HG03103 (cell line): ENCODE data around the gene IFI27L2.

Experiments
- ATAC-seq: cut with Tn5 transposase; IDR thresholded peaks from one replicate; pipeline ENCODE4 v1.9.1; 2021; ENCODE audit warnings: low read depth; ENCODE audit not compliant: unreplicated experiment

IFI27L2 gene

GRCh38 chr14:94153750-94154342 is 24.4 kb upstream of the IFI27L2 start:
- no peak for ATAC-seq

- ATAC-seq: no peak
Measured at GRCh38 chr14:94152676-94153075, 23.3 kb upstream of the IFI27L2 start.

DNA sequence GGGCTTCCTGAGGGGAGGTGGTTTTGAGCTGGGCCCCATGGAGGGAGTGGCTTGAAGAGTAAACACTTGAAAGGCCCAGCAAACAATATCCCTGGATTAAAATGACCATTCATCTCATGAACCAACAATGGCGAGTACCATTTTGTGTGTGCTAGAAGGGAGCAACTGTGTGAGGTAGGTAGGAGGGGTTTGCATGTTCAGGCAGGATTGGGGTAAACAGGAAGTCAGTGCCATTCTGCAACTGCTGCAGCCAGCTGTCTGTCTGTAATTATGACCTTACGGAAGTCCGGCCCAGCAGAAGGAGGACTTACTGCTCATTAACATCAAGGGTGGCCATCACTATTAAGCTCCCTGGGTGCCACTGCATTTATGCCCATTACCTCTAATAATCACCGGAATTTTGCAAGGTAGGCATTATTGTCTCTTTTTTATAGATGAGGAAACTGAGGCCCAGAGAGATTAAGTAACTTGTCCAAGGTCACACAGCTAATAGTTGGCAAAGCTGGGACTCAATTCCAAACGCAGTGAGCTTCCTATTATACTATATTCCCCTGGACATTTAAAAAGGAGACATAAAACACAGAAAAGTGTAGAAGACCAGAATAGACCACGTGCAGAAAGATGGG is 16.6 kb upstream of the IFI27L2 start:
- ATAC-seq: no peak

GRCh38 chr14:94144765-94145164 is 15.4 kb upstream of the IFI27L2 start:
- ATAC-seq: no peak

GRCh38 chr14:94143711-94144110 is 14.3 kb upstream of the IFI27L2 start:
- ATAC-seq: no peak

GRCh38 chr14:94143239-94143638 is 13.8 kb upstream of the IFI27L2 start:
- ATAC-seq: no peak

GRCh38 chr14:94142836-94143235 is 13.4 kb upstream of the IFI27L2 start:
- no peak for ATAC-seq

GRCh38 chr14:94142247-94142646 is 12.8 kb upstream of the IFI27L2 start:
- no peak for ATAC-seq

GRCh38 chr14:94139421-94139820 is 10.0 kb upstream of the IFI27L2 start:
- ATAC-seq: no peak

DNA sequence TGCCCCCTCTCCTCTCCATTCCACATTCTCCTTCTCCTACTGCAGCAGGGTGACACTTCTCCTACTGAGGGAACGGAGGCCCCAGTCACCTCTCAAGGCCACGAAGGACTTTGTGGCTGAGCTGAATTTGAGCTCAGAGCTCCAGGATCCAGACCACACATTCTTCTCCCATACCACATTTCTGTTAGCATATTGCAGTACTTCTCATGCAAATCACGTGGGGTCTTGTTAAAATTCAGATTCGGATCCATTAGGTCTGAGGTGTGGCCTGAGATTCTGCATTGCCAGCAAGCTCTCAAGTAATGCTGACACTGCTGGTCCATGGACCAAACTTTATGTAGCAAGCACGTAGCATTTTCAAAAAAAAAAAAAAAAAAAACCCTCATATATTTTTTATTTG is 9.6 kb upstream of the IFI27L2 start:
- ATAC-seq: no peak

DNA sequence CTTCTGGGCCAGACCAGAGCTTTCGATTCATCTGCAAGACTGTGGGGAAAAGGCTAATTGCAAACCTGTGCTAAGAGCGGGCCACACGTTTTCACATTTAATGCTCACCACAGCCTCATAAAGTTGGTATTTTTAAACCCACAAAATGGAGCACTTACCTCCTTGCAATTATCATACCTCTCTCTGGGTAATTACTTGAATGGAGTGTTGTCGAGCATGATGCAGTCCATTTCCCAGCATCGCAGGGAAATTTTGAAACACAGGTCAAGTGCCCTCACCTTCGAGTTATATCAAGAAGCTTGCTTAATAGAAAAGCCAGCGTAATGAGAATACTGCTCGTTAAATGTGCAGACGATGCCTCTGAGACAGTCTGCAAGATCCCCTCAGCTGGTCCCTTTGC is 8.8 kb upstream of the IFI27L2 start:
- ATAC-seq: no peak

GRCh38 chr14:94136575-94137331 is 7.3 kb upstream of the IFI27L2 start:
- ATAC-seq: peak; percentile 62

GRCh38 chr14:94135476-94135875 is 6.1 kb upstream of the IFI27L2 start:
- ATAC-seq: no peak

- ATAC-seq: no peak
Measured at GRCh38 chr14:94132285-94132887, 3.0 kb upstream of the IFI27L2 start.

DNA sequence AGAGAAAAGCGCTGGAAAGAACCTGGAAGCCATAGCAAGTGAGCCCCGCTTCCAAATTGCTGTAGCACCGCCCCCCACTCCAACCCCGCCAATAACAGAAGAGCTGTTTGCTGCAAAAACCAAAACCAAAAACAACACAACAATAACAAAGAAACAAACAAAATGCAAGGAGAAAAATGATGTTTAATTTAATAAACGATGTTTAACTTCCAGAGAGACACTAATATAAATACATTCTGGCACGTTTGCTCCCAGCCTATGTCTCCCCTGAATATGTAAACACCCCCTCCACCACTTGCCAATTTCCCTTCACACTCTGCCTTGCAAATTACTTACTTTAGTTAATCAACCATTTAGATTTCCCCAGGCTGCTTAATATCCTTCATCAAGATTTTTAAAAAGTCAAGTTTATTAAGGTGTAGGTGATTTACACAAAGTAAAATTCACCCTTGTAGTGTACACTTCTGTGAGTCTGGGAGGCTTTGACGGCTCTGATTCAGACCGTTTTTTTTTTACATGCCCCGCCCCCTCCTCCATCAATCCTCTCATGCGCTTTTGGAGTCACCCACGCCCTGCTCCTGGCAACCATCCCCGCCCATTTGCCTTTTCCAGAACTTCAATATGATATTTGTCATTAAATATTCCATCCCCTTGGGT is 482 bp upstream of the IFI27L2 start:
- ATAC-seq: no peak

DNA sequence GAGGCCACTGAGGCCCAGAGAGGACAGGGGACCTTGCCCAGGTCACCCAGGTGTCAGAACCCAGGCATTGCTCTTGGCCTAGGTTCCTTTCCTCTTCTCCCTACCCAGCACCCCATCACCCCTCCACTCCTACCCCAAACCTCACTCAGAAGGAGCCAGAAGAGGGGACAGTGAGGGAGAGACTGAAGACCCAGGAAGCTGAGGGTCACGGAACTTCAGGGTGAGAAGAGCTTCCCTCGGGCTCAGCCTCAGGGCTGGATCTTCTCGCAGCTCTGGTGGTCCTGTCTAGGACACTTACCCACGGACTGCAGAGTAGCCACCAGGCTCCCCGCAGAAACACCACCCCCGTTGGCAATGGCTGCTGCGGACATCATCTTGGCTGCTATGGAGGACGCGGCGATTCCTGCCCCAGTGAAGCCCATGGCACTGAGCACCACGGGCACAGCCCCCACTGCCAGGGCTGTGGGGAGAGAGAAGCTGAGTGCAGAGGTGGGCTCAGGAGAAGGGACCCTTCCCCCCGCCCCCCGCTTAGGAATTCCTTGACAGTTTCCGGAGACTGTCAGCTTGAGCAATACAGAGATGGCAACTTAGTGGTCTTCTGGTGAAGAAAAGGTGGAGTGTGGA is 1.1 kb downstream of the IFI27L2 start:
- no peak for ATAC-seq

- ATAC-seq: no peak
Measured at GRCh38 chr14:94127330-94127729, 2.1 kb downstream of the IFI27L2 start.

DNA sequence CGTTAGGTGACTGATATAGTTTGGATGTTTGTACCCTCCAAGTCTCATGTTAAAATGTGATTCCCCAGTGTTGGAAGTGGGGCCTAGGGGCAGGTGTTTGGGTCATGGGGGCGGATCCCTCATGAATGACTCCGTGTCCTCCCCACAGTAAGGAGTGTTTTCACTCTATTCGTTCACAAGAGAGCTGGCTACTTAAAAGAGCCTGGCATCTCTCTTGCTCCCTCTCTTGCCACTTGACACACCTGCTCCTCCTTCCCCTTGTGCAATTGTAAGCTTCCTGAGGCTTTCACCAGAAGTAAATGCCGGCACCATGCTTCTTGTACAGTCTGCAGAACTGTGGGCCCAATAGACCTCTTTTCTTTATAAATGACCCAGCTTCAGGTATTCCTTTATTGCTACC is 2.6 kb downstream of the IFI27L2 start:
- ATAC-seq: no peak

DNA sequence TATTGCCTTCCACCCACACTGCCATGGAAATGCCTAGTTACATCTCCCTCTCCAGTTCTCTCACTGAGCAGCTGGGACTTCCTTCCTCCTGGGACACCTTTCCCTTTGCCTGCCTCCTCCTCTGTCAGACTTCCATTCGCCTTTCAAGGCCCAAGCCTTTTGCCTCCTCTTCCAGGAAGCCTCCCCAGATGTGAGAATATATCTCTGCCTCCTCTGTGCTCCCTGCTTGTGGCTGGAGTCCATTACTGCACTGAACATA is 3.1 kb downstream of the IFI27L2 start:
- no peak for ATAC-seq

DNA sequence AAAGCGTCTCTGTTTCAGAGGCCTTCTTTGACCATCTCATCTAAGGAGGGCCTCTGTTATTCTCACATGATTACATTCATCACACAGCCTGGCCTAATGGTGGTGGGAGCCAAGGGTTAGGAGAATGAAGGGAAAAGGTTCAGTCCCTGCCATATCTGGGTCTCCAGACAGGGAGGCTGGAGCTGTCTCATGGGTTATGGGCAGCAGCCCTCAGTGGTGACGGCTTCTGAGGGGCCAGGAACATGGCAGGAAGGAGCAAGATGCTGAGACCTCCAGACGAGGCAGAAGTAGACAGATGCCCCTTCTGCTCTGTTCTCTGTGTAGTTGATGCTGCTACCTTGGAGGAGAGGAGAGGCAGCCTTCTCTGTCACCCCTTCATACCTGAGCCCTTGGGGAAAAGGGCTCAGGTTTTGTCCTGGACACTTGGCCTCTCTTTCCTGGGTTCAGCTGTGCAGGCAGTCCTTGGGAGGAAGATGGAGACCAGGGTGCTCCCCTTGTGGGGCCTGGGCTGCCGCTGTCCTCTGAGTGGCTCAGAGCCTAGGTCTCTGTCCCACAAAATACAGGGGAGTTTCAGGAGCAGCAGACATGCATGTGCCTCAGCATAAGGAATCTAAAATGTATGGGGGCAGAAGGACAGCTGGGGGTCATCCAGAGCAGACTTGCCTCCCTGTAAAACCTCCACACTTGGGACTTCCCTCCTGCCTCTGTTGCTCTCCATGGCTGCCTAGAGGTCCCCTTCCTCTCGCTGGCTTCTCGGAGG is 3.6 kb downstream of the IFI27L2 start:
- no peak for ATAC-seq
